ENCODE data around the gene UGT1A10.
"Not testable (repeated sequence)": the region's sequence is repeated elsewhere in the genome, so short reads cannot be mapped to it uniquely, and the experiment has no call there.

DNA sequence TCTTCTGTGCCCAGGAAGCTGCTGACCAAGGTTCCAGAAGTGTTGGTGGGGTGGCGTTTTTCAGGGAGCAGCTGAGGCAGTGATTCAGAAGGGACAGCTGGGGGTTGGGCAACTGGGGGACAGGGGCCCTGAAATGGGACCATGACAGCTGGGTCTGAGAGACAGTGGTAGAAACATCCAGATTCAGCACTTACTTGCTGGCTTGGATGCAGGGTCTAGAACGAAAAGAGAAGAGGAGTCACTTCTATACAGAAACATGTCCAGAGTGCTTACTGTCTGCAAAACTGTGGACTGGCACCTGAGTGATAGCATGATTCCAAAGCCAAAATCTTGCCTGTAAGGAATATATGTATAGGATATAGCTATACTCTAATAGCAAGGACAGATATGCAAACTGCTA lies 109.6 kb downstream of the UGT1A10 start:
- TF ChIP-seq POLR2A, SPI1 (IDR thresholded peaks at IDR 0.05; ENCODE audit: low read depth, low read length): not testable (repeated sequence)
